HG02678 (cell line): Measurements from ENCODE around the gene CERS2.
A peak's percentile ranks its signal among the peaks of the same experiment; 100 is the strongest.

Source experiments
- ATAC-seq: cut with Tn5 transposase; IDR thresholded peaks from one replicate; pipeline ENCODE4 v1.9.1; 2021; ENCODE audit warnings: mild to moderate bottlenecking, moderate library complexity; ENCODE audit not compliant: unreplicated experiment

Gene CERS2, protein sequence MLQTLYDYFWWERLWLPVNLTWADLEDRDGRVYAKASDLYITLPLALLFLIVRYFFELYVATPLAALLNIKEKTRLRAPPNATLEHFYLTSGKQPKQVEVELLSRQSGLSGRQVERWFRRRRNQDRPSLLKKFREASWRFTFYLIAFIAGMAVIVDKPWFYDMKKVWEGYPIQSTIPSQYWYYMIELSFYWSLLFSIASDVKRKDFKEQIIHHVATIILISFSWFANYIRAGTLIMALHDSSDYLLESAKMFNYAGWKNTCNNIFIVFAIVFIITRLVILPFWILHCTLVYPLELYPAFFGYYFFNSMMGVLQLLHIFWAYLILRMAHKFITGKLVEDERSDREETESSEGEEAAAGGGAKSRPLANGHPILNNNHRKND

GRCh38 chr1:150974580-150975478 is at the start of gene CERS2:
TSS of gene CERS2 (minus strand) at chr1:150974835. CDS start at chr1:150969090, 5,745 bp downstream.
- peak; percentile 60 for ATAC-seq

- no peak for ATAC-seq
Observed at GRCh38 chr1:151013518-151013917, 38.9 kb upstream of the CERS2 start.

GRCh38 chr1:151012684-151013471 is 38.2 kb upstream of the CERS2 start:
- no peak for ATAC-seq

GRCh38 chr1:151011154-151011850 is 36.7 kb upstream of the CERS2 start:
- no peak for ATAC-seq

DNA sequence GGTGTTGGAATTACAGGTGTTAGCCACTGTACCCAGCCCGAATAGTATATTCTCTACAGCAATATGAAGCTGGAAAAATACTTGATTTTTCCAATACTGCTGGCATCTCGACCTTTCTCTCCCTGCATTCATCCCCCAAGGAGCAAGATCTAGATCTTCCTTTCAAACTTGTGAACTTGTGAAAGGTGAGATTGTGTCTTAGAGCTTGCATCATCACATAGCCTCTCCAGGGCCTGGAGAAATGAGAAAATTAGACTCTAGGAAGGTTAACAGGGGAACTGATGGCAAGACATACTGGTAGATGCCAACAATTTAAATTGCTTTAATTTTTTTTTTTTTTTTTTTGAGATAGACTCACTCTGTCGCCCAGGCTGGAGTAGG is 35.7 kb upstream of the CERS2 start:
- no peak for ATAC-seq

GRCh38 chr1:151009674-151010345 is 35.2 kb upstream of the CERS2 start:
- ATAC-seq = no peak

- ATAC-seq = no peak
Observed at GRCh38 chr1:151009206-151009587, 34.6 kb upstream of the CERS2 start.

DNA sequence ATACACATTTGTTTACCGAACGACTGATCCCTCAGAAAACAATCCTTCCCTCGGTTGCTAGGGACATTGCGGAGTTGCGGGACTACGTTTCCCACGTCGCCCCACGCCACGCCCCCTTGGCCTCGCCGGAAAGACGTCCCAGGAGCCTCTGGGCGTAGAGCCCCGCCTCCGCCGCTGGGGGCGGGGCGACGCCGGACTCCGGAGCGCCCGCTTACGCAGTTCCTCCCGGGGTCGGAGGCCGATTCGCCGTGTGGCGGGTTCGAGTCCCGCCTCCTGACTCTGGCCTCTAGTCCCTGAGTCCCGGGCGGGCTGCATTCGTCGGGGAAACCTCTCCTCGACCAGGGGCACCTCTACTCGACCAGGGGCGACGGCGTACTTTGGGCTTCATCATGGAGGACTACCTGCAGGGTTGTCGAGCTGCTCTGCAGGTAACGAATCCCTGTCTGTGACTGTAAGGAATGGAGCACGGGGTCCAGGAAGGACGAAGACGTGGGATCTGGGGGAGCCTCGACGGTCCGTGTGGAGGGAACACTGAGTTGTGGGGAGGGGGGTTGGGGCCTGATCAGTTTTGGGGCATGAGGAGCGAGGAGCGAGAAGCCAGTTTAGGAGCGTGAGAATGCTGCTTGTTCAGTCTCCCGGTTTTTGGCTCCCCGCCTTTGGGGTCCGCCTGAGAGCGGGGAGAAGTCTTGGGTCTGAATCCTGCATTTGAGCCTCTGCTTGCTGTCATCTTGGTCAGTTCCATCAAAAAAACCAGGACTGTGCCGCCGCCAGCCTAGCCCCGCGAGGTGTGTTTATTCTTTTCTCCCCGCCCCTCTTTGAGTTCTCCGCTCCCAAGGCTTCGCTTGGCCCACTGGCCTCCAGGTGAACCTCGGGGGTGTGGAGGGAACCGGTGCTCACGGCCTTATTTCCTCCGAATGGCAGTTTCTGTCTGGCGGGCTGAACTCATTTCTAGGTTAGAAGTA is 33.9 kb upstream of the CERS2 start, which contains the start of gene PRUNE1:
Gene PRUNE1, plus strand, starts transcription at position 206 of the 962 bp plus-strand sequence. Its CDS starts 184 bp downstream, at position 390.
- ATAC-seq = peak; percentile 79

DNA sequence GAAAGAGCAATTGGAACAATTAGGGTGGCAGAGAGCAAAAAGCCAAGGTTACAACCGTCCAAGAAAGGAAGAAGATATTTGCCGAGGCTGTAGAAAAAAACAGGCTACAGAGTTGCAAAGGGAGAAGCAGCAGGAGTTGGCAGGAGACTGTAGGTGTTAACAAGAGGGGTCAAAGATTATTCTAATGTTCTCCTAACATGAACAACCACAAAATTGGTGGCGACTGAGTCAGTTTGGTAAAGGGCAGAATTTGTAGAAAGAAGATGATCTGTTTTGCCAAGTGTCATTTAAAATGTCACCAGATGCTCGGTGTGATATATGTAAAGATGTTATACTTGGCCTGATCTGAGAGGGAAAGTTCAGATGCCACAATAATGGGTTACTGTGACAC is 33.2 kb upstream of the CERS2 start:
- ATAC-seq = no peak

DNA sequence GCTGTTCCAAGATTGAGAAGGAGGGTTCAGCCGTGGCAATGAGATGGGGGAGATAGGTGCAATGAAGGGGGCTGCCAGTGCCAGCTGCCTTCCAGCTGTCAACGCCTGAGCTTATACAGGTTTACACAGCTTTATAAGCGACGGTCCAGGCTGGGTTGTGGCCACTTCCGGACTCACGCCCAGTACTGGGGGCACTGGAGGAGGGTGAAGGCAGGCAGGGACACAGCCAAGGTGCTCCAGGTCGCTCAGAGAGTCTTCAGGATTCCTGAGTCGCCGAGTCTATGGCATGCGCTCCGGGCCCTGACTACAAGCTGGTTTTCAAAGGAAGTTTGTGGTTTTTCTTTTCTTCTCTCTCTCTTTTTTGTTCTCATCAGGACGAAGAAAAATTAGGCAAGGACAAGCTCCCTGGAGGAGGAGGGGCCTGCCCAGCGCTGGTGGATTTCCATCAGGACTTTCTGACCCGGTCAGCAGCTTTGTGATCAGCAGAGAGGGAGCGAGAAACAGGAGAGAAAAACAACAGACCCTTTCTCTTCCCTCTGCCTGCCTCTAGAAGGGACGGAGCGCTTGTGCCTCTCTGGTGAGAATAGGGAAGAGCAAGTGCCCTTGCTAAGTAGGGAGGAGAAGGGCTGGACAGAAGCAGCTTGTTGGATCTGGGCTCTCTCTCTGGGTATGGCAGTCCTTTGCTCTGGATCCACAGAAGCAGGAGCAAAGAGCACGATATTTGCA is 31.9 kb upstream of the CERS2 start, which contains the start of gene MINDY1:
Gene MINDY1, minus strand, starts transcription at position 576 of the 726 bp plus-strand sequence. CDS start 4,285 bp downstream, outside the sequence.
- no peak for ATAC-seq

GRCh38 chr1:151005729-151006319 is 31.2 kb upstream of the CERS2 start:
- ATAC-seq = no peak

DNA sequence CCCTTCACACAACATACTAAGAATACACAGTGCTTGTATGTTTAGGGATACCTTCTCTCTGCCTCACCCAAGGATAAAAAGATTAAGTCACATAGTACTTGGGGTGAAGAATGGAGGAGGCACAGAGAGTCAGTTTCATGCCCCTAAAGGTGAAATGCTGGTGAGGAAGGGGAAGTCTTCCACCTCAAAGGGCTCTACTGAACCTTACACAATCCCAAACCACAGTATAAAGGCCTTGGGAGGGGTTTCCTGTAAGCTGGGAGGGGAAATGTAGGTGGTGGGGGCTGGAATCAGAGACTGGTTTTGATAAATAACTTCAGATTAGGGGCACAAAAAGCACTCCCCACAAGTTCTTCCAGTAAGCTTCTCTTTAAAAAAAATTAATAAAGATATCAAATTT is 28.5 kb upstream of the CERS2 start:
- no peak for ATAC-seq

DNA sequence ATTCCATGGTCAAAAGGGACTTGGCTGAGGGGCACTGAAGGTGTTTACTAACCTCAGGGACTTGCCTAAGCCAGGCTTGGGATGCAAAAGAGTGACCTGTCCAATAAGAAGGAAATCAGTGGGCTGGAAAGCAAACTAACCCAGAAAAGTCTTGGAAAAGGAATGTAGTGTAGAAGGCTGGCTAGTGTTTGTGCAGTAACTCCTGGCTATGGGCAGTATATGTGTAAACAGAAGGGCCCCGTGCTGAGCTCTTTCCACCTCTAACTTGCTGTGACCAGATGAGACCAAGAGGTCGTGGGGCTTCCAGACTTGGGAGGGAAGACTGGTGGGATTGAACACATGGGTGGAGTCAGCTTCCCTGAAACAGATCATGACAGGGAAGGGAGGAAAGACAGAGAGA is 28.0 kb upstream of the CERS2 start:
- no peak for ATAC-seq

- no peak for ATAC-seq
Observed at GRCh38 chr1:151002051-151002450, 27.4 kb upstream of the CERS2 start.

GRCh38 chr1:151001602-151002001 is 27.0 kb upstream of the CERS2 start:
- no peak for ATAC-seq

DNA sequence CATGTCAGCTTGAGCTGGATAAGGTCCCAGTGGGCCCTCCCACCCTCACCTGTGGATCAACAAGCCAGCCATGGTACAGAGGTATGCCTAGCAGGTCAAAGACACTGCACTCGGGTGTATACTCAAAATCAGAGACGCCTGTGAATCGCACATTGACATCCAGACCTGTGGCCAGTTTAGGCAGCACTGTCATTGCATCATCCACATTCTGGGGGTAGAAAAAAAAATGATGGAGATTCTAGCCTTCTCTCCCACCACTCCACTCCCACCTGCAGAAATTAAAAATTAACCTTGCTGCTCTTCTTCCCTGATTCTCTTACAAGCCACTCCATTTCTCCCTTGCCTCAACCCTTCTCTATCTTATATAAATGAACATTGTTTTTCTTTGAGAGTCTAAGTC is 25.8 kb upstream of the CERS2 start:
- ATAC-seq = no peak

- ATAC-seq = no peak
Observed at GRCh38 chr1:150999926-151000325, 25.3 kb upstream of the CERS2 start.
